ENCODE measurements around the gene ABCA3. TPM values are rescaled to one million over a fixed set of nuclear protein-coding genes. Genes with fewer than 3 reads are reported as not detected.
A peak's percentile ranks its signal among the peaks of the same experiment; 100 is the strongest.

The ABCA3 gene
- total RNA-seq, 2 donors from 2014 or later = 8.2 to 24.7 TPM

GRCh38 chr16:2237102-2237482 lies 103.4 kb downstream of the ABCA3 start:
- Histone ChIP-seq H3K9me3 (no peaks in the 10 kb centered on the region), H3K27me3 (replicated peaks; ENCODE audit: insufficient read depth) (no peaks in the 10 kb centered on the region), H3K4me1 (replicated peaks) (peaks cover 10% of the 10 kb centered on the region), H3K4me3 (peak overlapping the region in 1 of 2 donors; percentile 13), H3K27ac (no peak overlapping the region), H3K36me3 (peaks cover 10 to 29% of the 10 kb centered on the region in 2 donors)
- intact Hi-C loops (cut with DNase I) = no loop called here
- no peak for TF ChIP-seq CTCF (IDR thresholded peaks at IDR 0.05)
- TF ChIP-seq POLR2A (IDR thresholded peaks at IDR 0.05) = no peak
- TF ChIP-seq POLR2AphosphoS5 (IDR thresholded peaks at IDR 0.05) = no peak
- whole genome bisulfite sequencing = 4% methylated on average over 40 of the region's 40 CpGs
- DNase-seq (ENCODE audit: low spot score) = no peak

GRCh38 chr16:2236337-2237101 lies 104.0 kb downstream of the ABCA3 start, which contains the start of gene DNASE1L2:
Gene DNASE1L2 (plus strand): TSS chr16:2236444. CDS start chr16:2236817, 373 bp downstream.
- Histone ChIP-seq H3K4me1 (replicated peaks) (peaks cover 10% of the 10 kb centered on the region), H3K36me3 (peaks cover 10 to 33% of the 10 kb centered on the region in 2 donors), H3K4me3 (peak within 1 kb of the TSS in 1 of 2 donors; percentile 13), H3K27me3 (replicated peaks; ENCODE audit: insufficient read depth) (no peaks in the 10 kb centered on the region), H3K9me3 (no peaks in the 10 kb centered on the region), H3K27ac (no peak within 1 kb of the TSS)
- WGBS = 3% methylated on average over 57 of the region's 64 CpGs
- no peak for DNase-seq (ENCODE audit: low spot score)
- TF ChIP-seq POLR2AphosphoS5 (IDR thresholded peaks at IDR 0.05) = no peak
- no peak for TF ChIP-seq POLR2A (IDR thresholded peaks at IDR 0.05)
- TF ChIP-seq CTCF (IDR thresholded peaks at IDR 0.05) = no peak
- intact Hi-C loops (cut with DNase I) = no loop called here

- no peaks in the 10 kb centered on the region for H3K9me3 ChIP-seq
- WGBS = 64% methylated on average over 19 of the region's 19 CpGs
- DNase-seq (ENCODE audit: low spot score) = no peak
- no peak overlapping the region for H3K27ac ChIP-seq
- intact Hi-C loops (cut with DNase I) = no loop called here
- no peak for TF ChIP-seq POLR2A (IDR thresholded peaks at IDR 0.05)
- no peak for TF ChIP-seq CTCF (IDR thresholded peaks at IDR 0.05)
- TF ChIP-seq POLR2AphosphoS5 (IDR thresholded peaks at IDR 0.05) = no peak
- no peaks in the 10 kb centered on the region for H3K27me3 ChIP-seq (replicated peaks; ENCODE audit: insufficient read depth)
- no peak overlapping the region for H3K4me3 ChIP-seq
- H3K36me3 ChIP-seq = peaks cover 10 to 33% of the 10 kb centered on the region in 2 donors
- peaks cover 10% of the 10 kb centered on the region for H3K4me1 ChIP-seq (replicated peaks)
These were observed 104.7 kb downstream of the ABCA3 start for GRCh38 chr16:2235695-2236336.

- no peaks in the 10 kb centered on the region for H3K27me3 ChIP-seq (replicated peaks; ENCODE audit: insufficient read depth)
- no peaks in the 10 kb centered on the region for H3K9me3 ChIP-seq
- H3K4me3 ChIP-seq = no peak overlapping the region
- TF ChIP-seq POLR2A (IDR thresholded peaks at IDR 0.05) (no peak), CTCF (IDR thresholded peaks at IDR 0.05) (no peak), POLR2AphosphoS5 (IDR thresholded peaks at IDR 0.05) (no peak)
- WGBS = 91% methylated on average over 20 of the region's 28 CpGs
- H3K27ac ChIP-seq = no peak overlapping the region
- DNase-seq (ENCODE audit: low spot score) = no peak
- H3K36me3 ChIP-seq = peaks cover 10 to 33% of the 10 kb centered on the region in 2 donors
- H3K4me1 ChIP-seq (replicated peaks) = peaks cover 10% of the 10 kb centered on the region
- intact Hi-C loops (cut with DNase I) = no loop called here
These were observed 105.3 kb downstream of the ABCA3 start for GRCh38 chr16:2235234-2235651.

Measured in prostate gland (tissue), 2 donors.